GM21786 (cell line): ENCODE measurements around the gene DTD1.

Source experiments
- ATAC-seq: cut with Tn5 transposase; IDR thresholded peaks from one replicate; pipeline ENCODE4 v1.9.1; 2021; ENCODE audit not compliant: unreplicated experiment

DTD1 gene, protein sequence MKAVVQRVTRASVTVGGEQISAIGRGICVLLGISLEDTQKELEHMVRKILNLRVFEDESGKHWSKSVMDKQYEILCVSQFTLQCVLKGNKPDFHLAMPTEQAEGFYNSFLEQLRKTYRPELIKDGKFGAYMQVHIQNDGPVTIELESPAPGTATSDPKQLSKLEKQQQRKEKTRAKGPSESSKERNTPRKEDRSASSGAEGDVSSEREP

DNA sequence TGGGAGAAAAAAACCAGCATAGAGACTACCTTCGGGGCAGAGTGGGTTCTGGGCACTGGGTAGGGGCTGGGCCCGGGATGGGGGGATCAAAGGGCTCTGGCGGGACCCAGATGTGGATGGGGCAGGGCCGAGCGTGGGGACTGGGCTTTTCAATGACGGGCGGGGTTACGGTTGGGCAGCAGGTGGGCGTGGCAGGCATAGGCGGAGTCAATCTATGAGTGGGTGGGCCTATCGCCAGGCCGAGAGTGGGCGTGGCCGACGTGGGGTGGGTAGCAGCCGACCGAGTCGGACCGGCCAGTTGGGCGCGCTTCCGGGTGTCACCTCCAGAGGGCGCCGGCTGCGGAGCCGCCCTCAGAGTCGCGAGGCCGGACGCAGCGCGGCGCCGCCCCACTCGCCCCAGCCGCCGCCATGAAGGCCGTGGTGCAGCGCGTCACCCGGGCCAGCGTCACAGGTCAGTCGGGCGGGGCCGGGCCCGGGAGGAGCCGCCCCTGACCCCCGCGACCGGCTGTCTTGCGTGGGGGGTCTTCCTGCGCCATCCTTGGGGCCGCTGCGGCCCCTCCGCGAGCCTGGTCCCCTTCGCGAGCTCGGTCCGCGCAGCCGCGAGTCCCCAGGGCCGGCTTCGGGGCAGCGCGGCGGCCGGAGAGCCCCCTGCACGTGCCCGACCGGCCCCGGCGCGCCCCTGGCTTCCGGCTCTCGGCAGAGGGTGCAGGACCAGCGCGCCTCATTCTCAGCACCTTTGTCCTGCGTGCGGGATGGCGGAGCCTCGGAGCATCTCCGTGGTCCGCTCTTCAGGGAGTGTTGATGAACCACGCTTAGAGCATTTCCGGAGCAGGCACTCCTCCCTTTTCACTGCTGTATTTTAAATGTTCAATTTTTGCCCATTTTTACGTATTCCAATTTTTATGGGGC lies at the start of gene DTD1:
TSS of gene DTD1 (plus strand) at position 390 of the 909 bp plus-strand sequence. CDS start at position 409, 19 bp downstream.
- peak; percentile 95 for ATAC-seq

DNA sequence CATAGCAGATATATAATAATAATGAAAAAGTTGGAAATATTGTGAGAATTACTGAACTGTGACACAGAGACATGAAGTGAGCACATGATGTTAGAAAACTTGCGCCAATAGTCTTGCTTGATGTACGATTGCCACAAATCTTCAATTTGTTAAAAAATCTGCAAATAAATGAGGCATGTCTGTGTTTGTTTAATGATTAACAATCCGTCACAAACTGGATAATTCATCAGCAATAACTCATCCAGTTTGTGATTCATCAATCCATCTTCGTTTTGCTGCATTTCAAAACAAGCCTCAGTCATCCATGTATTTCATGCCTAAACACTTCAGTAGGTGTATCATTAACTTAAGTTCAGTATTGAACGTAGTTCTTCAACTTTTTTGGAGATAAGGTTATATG lies 46.1 kb upstream of the DTD1 start:
- no peak for ATAC-seq

DNA sequence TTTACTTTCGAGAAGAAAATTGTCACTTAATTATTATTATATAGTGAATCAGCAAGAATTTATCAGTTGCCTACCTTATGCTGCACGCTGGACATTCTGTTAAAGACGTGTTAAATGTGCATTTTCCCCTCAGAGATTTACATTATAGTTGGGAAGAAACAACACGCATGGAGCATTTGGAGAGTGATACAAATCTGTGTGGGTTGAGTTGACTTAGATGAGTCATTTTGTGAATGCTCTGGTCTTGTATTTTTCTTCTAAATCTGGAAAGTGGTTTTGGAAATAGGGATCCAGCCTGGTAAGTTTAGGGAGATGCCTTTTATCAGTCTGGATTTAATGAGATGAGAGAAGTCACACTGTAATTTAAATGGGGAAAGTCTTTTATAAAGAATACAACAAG lies 44.6 kb upstream of the DTD1 start:
- no peak for ATAC-seq

DNA sequence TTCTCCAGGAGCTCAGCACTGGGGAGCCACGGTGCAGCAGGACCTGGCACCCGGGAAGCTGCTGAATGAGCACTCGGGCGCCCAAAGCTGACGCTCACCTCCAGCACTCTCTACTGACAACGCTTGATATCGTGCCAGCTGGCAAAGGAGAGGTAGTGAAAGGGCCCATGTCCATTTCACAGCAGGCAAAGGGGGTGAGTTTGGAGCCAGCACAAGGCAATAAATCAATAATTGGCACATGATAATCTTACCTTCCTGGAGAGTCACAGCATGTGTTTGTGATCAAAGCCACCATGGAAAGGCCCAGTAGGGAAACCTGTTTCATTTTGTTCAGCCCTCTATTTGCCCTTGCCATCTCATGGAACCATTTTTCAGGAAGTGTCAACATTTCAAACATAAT lies 43.9 kb upstream of the DTD1 start:
- no peak for ATAC-seq

DNA sequence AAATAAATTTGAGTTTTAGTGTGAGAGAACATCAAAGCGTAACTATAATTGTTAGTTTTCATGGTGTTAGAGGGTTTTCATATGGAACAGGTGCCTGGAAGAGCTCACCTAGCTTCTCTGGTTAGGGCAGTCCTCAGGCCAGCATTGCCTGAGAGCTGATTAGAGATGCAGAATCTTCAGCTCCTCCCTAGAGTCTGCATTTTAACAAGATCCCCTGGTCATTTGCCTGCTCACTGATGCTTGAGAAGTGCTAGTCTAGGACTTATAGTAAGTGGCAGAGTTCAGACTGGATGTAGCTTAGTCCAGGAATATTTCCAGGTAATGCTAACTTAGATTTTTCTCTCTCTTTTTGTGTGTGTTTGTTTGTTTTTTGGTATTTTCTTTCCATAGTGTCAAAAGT lies 42.3 kb upstream of the DTD1 start:
- ATAC-seq, result no peak

DNA sequence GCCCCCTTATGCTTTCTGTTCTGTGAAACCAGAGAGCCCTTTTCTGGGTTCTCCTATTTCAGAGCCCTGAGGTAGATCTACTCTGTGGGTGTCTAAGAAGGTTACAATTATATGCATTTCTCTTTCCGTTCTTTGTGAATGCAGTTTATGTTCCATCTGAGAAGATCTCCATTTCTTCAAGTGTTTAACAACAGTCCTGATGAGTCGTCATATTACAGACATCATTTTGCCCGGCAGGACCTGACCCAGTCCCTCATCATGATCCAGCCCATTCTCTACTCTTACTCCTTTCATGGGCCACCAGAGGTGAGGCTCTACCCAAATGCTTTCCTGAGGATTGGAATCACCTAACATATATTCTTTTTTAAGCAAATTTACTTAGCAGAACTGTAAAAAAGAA lies 39.4 kb upstream of the DTD1 start:
- no peak for ATAC-seq

DNA sequence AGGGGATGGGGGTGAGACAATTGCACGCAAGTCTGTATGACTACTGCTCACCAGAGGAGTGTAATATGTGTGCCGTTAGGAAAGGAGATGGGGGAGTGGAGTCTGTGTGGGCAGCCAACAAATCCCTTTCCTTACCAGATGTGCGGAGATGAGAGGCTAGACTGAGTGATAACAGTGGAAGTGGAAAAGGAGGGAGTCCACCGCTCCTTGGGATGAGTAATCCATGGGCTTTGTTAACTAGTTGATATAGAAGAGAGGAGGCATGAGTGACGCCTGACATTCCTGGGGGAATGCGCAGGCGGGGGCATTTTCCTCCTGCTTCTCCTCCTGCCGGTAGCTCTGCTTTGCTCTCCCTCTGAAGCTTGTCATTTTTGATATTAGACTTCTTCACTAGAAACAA lies 34.1 kb upstream of the DTD1 start:
- ATAC-seq, result no peak

DNA sequence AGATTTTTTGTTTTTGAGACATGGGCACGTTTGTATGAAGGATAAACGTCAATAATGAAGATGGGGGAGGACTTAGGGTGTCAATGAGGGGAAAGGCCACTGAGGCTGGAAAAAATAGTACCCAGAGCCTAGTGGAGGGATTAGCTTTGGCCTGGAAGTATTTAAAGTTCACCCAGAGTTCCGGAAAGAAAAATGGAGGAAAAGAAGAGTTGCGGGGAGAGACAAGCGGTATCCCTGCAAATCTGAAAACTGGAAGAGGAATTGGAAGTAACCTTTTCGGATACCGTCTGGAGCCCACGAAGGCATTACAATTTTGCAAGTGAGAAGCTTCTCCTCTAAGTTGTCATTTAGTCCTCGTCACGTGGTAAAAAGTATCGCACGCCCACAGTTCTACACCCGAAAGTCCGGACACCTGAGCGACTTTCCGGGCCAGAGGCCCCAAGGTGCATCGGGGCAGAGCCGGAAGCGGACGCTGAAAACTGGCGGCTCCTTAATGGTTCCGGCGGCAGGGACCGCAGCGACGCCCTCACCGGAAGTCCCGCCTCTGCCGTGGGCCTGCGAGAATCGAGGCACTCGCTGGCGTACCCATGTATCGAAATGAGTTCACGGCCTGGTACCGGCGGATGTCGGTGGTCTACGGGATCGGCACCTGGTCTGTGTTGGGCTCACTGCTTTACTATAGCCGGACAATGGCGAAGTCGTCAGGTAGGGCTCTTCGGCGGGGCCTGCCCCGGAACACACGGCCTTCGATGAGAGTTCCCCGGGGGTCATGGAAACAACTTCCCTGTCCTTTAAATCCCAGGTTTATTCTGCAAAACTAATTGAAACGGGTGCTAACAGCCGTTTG lies 20.7 kb upstream of the DTD1 start, which contains the start of gene SMIM26:
TSS of gene SMIM26 (plus strand) at position 541 of the 847 bp plus-strand sequence. CDS start at position 588, 47 bp downstream.
- ATAC-seq, result peak; percentile 98

DNA sequence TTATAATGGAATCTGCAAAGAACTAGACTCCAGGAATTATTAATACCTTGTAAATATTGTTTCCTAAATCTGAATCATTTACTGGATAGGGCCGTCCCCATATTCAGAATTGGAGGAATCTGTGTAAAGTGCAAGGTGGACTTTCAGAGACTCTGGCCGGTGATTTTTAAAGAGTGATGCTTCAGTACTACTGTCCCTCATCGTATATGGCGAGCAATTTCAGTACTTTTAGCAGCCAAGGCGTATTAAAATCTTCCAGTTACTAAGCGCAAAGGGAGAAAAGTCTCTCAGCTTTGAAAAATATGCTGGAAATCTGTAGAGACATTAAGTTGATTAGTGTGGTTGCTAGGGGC lies 20.1 kb upstream of the DTD1 start:
- peak; percentile 10 for ATAC-seq

DNA sequence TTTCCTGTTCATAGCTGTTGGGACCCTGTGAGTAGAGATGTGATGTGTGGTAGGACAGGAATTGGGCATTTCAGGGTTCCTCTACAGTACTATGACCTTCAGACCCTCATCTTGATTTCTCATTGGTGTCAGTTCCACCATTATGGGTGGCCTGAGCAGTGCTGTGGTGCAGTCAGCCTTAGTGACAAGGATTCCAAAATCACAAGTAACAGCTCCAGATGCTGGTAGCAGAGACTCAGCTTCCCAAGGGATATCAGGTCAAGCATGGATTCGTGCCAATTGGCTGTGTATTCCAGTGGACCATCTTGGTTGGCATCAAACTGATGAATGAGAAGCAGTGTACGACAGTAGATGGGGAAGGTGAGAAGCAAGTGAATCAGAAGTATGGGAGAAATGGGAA lies 16.8 kb upstream of the DTD1 start:
- ATAC-seq, result no peak

DNA sequence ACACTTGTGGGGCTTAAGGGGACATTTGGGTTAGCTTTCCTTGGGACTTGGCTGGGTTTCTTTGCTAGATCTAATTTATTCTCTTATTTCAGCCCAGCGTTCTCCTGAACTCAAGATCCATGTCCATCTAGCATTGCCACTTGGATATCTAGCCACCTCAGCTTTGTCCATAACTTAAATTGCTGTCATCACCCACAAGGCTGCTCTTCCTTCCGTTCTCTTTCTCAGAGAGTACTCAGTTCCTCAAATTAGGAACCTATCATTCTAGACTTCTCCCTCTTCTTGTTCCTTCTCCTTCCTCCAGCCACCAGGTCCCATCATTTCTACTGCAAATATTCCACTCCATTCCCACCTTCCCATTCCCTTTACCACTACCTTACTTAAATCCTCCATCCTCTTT lies 16.3 kb upstream of the DTD1 start:
- ATAC-seq, result no peak

DNA sequence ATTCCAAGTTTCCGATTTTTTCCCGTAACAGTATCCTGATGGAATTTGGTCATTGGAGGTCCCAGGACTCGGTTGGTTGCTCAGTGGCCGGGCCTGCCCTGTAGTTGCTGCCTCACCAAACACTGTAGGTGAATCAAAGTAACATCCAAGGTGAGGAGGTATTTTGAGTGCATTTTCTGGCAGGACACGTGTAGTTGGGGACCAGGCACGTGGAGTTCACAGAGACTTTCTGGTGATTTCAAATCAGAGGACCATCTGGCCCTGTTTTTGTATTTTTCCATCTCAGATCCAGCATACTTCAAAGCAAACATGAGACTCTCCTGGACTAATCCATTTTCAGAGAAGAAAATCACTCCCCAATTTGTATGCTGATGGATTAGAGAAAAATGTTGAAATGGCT lies 9.9 kb upstream of the DTD1 start:
- ATAC-seq, result no peak

DNA sequence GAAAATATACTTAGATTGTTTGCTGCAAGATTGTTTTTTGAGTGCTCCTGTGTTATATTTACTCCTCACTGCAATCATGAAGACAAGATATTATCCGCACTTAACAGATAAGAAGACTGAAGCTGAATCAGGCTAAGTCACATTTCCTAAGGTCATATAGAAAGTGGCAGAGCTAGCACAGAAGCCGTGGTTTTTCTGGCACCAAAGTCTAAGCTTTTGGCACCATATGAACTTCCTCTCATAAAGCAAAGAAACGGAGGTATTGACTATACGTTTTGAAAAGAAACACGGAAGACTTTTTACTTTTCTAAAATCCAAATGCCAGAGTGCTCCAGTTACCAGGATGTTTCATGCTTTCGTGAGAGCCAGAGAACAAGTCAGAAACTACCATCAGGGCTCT lies 9.3 kb upstream of the DTD1 start:
- ATAC-seq, result no peak

DNA sequence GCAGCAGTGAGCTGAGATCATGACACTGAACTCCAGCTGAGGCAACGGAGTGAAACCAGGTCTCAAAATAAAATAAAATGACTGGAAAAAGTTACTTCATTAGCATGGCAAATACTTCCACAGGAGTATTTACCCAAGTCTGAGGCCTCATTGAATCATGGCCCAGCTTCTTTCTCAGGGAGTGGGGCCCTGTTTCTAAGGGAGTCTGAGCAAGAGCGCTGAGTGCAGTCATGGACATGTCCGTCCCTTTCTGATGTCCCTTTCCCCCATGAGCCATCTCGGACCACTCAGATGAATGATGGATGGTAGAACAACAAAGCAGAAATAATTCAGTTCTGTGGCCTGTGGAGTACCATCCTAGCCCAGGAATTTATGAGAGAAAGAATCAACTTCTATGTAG lies 7.8 kb upstream of the DTD1 start:
- ATAC-seq, result no peak

DNA sequence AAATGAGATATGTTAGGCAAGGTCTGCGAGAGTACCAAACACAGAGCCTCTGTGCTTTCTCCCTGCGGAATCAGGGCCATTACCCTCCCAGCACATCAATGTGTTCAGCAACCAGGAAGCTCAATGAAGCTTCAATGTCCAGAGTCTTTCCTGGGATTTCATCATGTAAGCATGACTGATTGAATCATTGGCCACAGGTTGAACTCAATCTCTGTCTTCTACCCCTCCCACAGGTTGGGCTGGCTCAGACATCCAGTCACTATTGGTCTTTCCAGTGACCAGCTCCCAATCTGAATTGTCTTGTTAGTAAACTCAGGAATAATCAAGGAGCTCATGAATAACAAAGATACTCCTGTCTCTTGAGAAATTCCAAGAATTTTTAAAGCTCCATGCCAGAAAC lies 2.7 kb upstream of the DTD1 start:
- ATAC-seq, result no peak

DNA sequence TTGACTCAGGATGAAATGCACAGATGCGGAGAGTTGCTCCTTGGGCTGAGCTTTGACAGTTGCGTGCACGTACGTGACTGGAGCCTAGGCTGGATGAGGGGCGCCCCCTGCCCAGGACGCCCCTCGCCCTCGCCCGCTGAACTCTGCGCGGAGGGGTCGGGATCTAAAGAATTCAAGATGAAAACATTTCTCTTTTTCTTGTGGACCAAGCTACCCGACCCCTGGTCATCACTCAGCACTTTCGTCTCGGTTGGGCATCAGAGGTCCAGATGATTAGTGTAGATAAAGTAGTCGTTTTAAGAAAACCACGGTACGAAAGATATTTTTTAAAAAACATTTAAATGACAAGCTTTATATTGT lies 700 bp downstream of the DTD1 start:
- peak; percentile 11 for ATAC-seq

DNA sequence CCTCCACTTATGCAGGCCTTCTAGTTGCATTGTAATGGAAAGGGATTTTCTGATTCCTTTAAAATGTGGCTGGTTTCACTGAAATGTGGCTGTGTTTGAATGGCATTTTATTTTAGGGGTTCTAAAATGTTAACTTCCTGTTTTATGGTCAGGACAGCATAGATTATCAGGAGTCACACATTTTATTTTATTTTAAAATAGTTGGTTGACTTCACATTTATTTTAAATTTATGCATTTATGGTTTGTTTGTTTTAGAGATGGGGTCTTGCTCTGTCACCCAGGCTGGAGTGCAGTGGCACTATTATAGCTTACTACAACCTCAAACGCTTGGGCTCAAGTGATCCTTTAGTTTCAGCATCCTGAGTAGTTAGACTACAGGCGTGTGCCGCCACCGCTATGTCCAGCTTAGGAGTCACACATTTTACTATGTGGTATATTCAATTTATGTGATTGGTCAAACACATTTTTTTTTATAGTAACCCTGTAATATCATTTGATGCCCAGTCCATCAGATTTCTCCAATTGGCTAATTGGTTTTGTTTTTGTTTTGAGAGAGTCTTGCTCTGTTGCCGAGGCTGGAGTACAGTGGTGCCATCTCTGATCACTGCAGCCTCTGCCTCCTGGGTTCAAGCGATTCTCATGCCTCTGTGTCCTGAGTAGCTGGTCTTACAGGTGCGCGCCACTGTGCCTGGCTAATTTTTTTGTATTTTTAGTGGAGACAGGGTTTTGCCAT lies 2.3 kb downstream of the DTD1 start:
- no peak for ATAC-seq

DNA sequence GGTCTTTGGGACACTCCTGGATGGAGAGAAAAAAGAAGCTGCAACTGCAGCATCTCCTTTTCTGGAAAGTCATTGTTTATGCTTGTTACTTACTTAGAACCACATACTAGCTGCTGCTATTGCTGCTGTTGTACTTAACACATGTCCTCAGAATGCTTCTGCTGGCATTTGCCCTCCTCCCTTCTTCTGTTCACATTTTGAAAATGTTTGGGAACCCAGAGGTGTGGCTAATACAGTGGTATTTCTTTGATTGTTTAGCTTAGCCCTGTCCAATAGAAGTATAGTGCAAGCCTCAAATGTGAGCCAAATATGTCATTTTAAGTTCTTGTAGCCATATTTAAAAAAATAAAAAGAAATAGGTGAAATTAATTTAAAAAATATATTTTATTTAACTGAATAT lies 8.4 kb downstream of the DTD1 start:
- ATAC-seq, result no peak

DNA sequence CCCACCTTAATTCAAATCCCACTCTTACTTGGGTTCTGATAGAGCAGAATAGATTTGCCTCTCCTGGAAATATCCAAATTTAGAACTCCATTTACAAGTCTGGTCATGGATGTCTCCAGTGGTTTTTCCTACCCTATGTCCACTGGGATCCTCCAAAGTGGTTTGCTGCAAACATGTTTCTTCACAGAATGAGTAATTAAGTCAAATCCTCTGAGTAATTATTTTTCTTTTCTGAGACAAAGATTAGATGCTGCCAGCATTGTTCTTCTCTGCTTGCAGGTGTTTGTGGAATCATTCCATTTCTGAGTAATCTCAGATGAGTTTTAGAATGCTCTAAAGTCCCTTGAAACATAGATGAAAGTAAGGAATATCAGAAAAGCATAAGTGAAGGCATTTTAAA lies 21.9 kb downstream of the DTD1 start:
- no peak for ATAC-seq

DNA sequence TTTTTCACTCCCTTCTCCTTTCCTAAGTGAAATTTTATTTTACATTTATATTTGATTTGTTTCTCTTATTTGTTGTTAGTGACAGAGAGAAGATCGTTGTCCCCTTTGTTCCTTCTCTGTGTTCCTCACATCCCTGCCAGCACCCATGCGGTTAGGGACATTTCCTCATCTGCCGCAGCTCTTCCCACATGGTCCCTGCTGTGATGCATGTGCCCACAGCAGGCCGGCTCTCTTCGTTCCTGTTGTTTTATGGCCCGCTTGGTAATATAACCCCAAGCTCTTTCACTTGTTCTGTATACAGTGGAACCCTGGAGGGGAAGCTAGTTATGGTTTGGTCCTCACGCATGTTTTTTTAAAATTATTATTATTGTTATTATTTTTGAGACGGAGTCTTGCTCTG lies 23.6 kb downstream of the DTD1 start:
- ATAC-seq, result no peak

DNA sequence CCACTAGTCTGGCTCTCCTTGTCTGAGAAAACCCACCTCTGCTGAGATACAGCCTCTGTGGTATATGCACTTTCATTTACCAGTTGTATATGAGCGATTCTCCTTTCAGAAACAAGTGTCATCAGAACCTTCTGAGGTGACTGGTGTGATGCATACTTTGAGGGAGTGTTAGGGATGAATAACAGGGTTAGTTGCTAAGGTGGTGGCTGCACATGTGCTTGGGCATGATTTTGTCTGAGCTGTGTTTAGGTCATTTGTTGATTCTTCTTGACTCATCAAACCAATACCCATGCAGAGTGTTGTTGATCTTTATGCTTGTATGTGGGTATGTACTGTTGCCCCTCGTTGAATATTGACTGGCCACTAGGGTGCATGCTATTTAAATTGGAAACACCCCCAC lies 25.7 kb downstream of the DTD1 start:
- no peak for ATAC-seq
